B cell (primary cell): ENCODE measurements around the gene MED15. TPM values are rescaled to one million over a fixed set of nuclear protein-coding genes. Genes with fewer than 3 reads are reported as not detected.
"Not testable (repeated sequence)": the region's sequence is repeated elsewhere in the genome, so short reads cannot be mapped to it uniquely, and the experiment has no call there.

ENCODE experiments used
- ATAC-seq: fragments of 200-7000 bp; cut with Tn5 transposase; one replicate; pipeline ENCODE4 v1.10.0; 2021; ENCODE audit warnings: low read depth, mild to moderate bottlenecking, moderate number of reproducible peaks, moderate library complexity
- CTCF ChIA-PET: fragments of 350-600 bp; sonication (Branson Sonifier 250); formaldehyde crosslinking; loops from one replicate; lab custom pipeline; 2021; ENCODE audit warnings: antibody characterized with exemption, inconsistent platforms; lab: Charles Lee
- POLR2A ChIA-PET: fragments of 350-600 bp; sonication (Branson Sonifier 250); formaldehyde crosslinking; loops from one replicate; lab custom pipeline; 2021; ENCODE audit warnings: antibody characterized with exemption; lab: Charles Lee
- DNase-seq: peaks from one replicate; pipeline ENCODE4 v3.0.0; 2013
- H2AFZ ChIP-seq: 2 replicates; pipeline ENCODE4 v1.6.1; 2012; ENCODE audit warnings: mild to moderate bottlenecking, low read depth, low read length; ENCODE audit not compliant: insufficient read depth, poor library complexity, severe bottlenecking
- H3K27ac ChIP-seq, 2 donors: 1 replicate in 1 of 2; 2 replicates in 1 of 2; pipeline ENCODE4 v1.5.1; 2012 to 2013; ENCODE audit warnings: low read length in 2 of 2, mild to moderate bottlenecking in 2 of 2, moderate library complexity in 1 of 2
- H3K27me3 ChIP-seq, 4 experiments: fragments of 200-600 bp in 1 of 4; sonication (generic) in 1 of 4; replicated peaks in 1 of 4; 1 replicate in 2 of 4; 2 replicates in 2 of 4; pipeline versions ENCODE4 v1.6.1 to v1.7.0; 2013 to 2016; ENCODE audit warnings: low read length in 3 of 4, mild to moderate bottlenecking in 2 of 4, mixed read lengths in 1 of 4, moderate library complexity in 1 of 4; ENCODE audit not compliant: insufficient read depth in 4 of 4, control insufficient read depth in 3 of 4; ENCODE audit errors: control extremely low read depth in 1 of 4
- H3K36me3 ChIP-seq, 2 experiments: replicated peaks in 1 of 2; 1 replicate in 1 of 2; 2 replicates in 1 of 2; pipeline versions ENCODE4 v1.6.1 to v1.7.1; 2013; ENCODE audit warnings: low read length in 1 of 2; ENCODE audit not compliant: insufficient read depth in 2 of 2, control insufficient read depth in 1 of 2; ENCODE audit errors: control extremely low read depth in 1 of 2, extremely low read depth in 1 of 2
- H3K4me1 ChIP-seq, 2 donors: fragments of 200-600 bp in 1 of 2; sonication (generic) in 1 of 2; 1 replicate in 1 of 2; 2 replicates in 1 of 2; pipeline versions ENCODE4 v1.5.1 to v1.6.1; 2013 to 2017; ENCODE audit warnings: low read length in 2 of 2; ENCODE audit not compliant: control insufficient read depth in 2 of 2, insufficient read depth in 2 of 2
- H3K4me2 ChIP-seq: replicated peaks from 2 replicates; pipeline ENCODE3; 2012; ENCODE audit warnings: mild to moderate bottlenecking, low read depth, low read length; ENCODE audit not compliant: poor library complexity, severe bottlenecking
- H3K4me3 ChIP-seq, 5 experiments: fragments of 200-600 bp in 1 of 5; sonication (generic) in 1 of 5; 1 replicate in 3 of 5; 2 replicates in 2 of 5; pipeline versions ENCODE4 v1.5.1 to v1.7.0; 2011 to 2016; ENCODE audit warnings: low read length in 4 of 5, mild to moderate bottlenecking in 4 of 5, low read depth in 2 of 5, control low read depth in 1 of 5, moderate library complexity in 1 of 5; ENCODE audit not compliant: insufficient read depth in 1 of 5; ENCODE audit errors: control extremely low read depth in 1 of 5, extremely low read depth in 1 of 5
- H3K79me2 ChIP-seq: fragments of 200-600 bp; sonication (generic); one replicate; pipeline ENCODE4 v1.6.0; 2016; ENCODE audit warnings: low read length; ENCODE audit not compliant: control insufficient read depth, insufficient read depth
- H3K9ac ChIP-seq: fragments of 200-600 bp; sonication (generic); 2 replicates; pipeline ENCODE4 v1.6.1; 2017; ENCODE audit warnings: mild to moderate bottlenecking, low read length, moderate library complexity
- H3K9me3 ChIP-seq, 3 donors: one replicate each; pipeline versions ENCODE4 v1.6.1 to v1.7.1; 2013; ENCODE audit warnings: low read length in 2 of 3; ENCODE audit not compliant: control insufficient read depth in 2 of 3, insufficient read depth in 1 of 3; ENCODE audit errors: control extremely low read depth in 1 of 3
- H4K20me1 ChIP-seq: 2 replicates; pipeline ENCODE4 v1.6.0; 2012; ENCODE audit warnings: mild to moderate bottlenecking, low read length; ENCODE audit not compliant: insufficient read depth, control insufficient read depth, poor library complexity, severe bottlenecking
- H3K27ac Mint-ChIP-seq: one replicate; pipeline ENCODE4 v1.8.0; 2021; ENCODE audit warnings: mixed read lengths
- H3K27me3 Mint-ChIP-seq: one replicate; pipeline ENCODE4 v1.8.0; 2021; ENCODE audit warnings: mixed read lengths
- H3K4me1 Mint-ChIP-seq: one replicate; pipeline ENCODE4 v1.8.0; 2021; ENCODE audit warnings: mixed read lengths
- H3K4me3 Mint-ChIP-seq: one replicate; pipeline ENCODE4 v1.8.0; 2021; ENCODE audit warnings: mixed read lengths
- H3K9me3 Mint-ChIP-seq: one replicate; pipeline ENCODE4 v1.8.0; 2022; ENCODE audit warnings: mixed read lengths; ENCODE audit not compliant: insufficient read depth
- EZH2 ChIP-seq: IDR thresholded peaks from 2 replicates; pipeline ENCODE4 v1.6.1; 2012; ENCODE audit warnings: borderline replicate concordance, low read depth, mild to moderate bottlenecking, moderate library complexity, low read length; ENCODE audit not compliant: insufficient read depth, poor library complexity, severe bottlenecking
- WGBS: methylation state at CpG from one replicate; pipeline ENCODE4 v1.1.5; 2013; ENCODE audit warnings: missing lambda C conversion rate; ENCODE audit not compliant: insufficient coverage; 5-methylcytosine and 5-hydroxymethylcytosine counted together
- intact Hi-C: fragments of 100-400 bp; cut with micrococcal nuclease; formaldehyde crosslinking; loops from one replicate; pipeline ENCODE4 v1.10.0; 2022
- polyA plus RNA-seq: library from polyadenylated mRNA; depleted of rRNA; stranded (reverse); fragments of >200 nt; gene quantifications from 2 replicates; pipeline ENCODE4 v1.2.3, GENCODE V29; 2012
- total RNA-seq, 2 donors: library from RNA; stranded (reverse); fragments of 120-200 nt in 1 of 2; gene quantifications; 1 replicate in 1 of 2; 2 replicates in 1 of 2; pipeline versions ENCODE4 v1.2.3 to v1.2.4, GENCODE V29; 2013 to 2022

MED15 gene
- total and polyA plus RNA-seq, 2 donors (not counting 1 experiment from before 2014, with no cell fraction given) = 109 to 134 TPM

GRCh38 chr22:20591660-20592310 is 84.4 kb downstream of the MED15 start:
- intact Hi-C loops = no loop called here
- H2AFZ ChIP-seq = no peak overlapping the region
- CTCF ChIA-PET = interaction anchor here (1.5 kb wide), 1 partner anchor 14 kb away, joined by 4 read pairs; no protein-coding TSS in a partner anchor

GRCh38 chr22:20594038-20594437 is 86.6 kb downstream of the MED15 start:
- H3K4me3 Mint-ChIP-seq, H3K9ac ChIP-seq, H3K9me3 ChIP-seq, H3K4me3 ChIP-seq, H3K27ac ChIP-seq, H3K27ac Mint-ChIP-seq, H3K4me2 ChIP-seq, ATAC-seq, H3K27me3 Mint-ChIP-seq, H2AFZ ChIP-seq, intact Hi-C loops, H3K27me3 ChIP-seq, H3K79me2 ChIP-seq, H3K36me3 ChIP-seq, DNase-seq, H3K9me3 Mint-ChIP-seq, H4K20me1 ChIP-seq, H3K4me1 ChIP-seq, H3K4me1 Mint-ChIP-seq: not testable (repeated sequence)
- CTCF ChIA-PET = interaction anchor here (0.6 to 0.7 kb wide), 2 partner anchors 94 to 187 kb away, joined by 4 to 8 read pairs; no protein-coding TSS in a partner anchor
- POLR2A ChIA-PET = interaction anchor here (0.7 kb wide), 1 partner anchor 169 kb away, joined by 10 read pairs; no protein-coding TSS in a partner anchor

More at GRCh38 chr22:20591660-20592310, 84.4 kb downstream of the MED15 start:
- no peak for TF ChIP-seq EZH2
- H3K36me3 ChIP-seq = peaks cover 0 to 4% of the 10 kb centered on the region in 2 experiments
- no peaks in the 10 kb centered on the region for H3K9me3 ChIP-seq
- no peaks in the 10 kb centered on the region for H4K20me1 ChIP-seq
- no peak for ATAC-seq
- H3K27me3 ChIP-seq = no peaks in the 10 kb centered on the region
- H3K4me1 ChIP-seq = no peaks in the 10 kb centered on the region
- H3K27ac ChIP-seq = no peak overlapping the region
- H3K79me2 ChIP-seq = no peaks in the 10 kb centered on the region
- no peaks in the 10 kb centered on the region for H3K27me3 Mint-ChIP-seq
- no peak overlapping the region for H3K9ac ChIP-seq
- no peaks in the 10 kb centered on the region for H3K4me1 Mint-ChIP-seq
- H3K4me3 Mint-ChIP-seq = no peak overlapping the region
- POLR2A ChIA-PET = no interaction called here
- H3K4me2 ChIP-seq = no peak overlapping the region
- no peak overlapping the region for H3K4me3 ChIP-seq
- 95% methylated on average over 28 of the region's 28 CpGs for WGBS
- no peak for DNase-seq
- H3K9me3 Mint-ChIP-seq = no peaks in the 10 kb centered on the region
- H3K27ac Mint-ChIP-seq = no peak overlapping the region

- H3K4me1 Mint-ChIP-seq, H3K27me3 ChIP-seq, H3K36me3 ChIP-seq, H3K4me3 ChIP-seq, H3K4me3 Mint-ChIP-seq, H3K4me1 ChIP-seq, H3K9me3 ChIP-seq, H3K27ac Mint-ChIP-seq, H3K4me2 ChIP-seq, H3K27me3 Mint-ChIP-seq, POLR2A ChIA-PET, intact Hi-C loops, H2AFZ ChIP-seq, H3K9ac ChIP-seq, DNase-seq, H3K27ac ChIP-seq, H3K79me2 ChIP-seq, H4K20me1 ChIP-seq, H3K9me3 Mint-ChIP-seq, ATAC-seq, CTCF ChIA-PET: not testable (repeated sequence)
- 82% methylated on average over 1 of the region's 4 CpGs for WGBS
These were observed 87.1 kb downstream of the MED15 start for GRCh38 chr22:20594486-20594885.
